Measurements from ENCODE around the gene EPGN.

- TF ChIP-seq CTCF (conservative IDR thresholded peaks at IDR 0.05; ENCODE audit: low read length) (no peak), EZH2phosphoT487 (IDR thresholded peaks at IDR 0.05; ENCODE audit: borderline replicate concordance, low read depth, low read length) (no peak)
Measured at GRCh38 chr4:74282926-74283325, 25.3 kb upstream of the EPGN start.

Measured in OCI-LY7 (cell line).